ENCODE data around the gene PDE6C.

DNA sequence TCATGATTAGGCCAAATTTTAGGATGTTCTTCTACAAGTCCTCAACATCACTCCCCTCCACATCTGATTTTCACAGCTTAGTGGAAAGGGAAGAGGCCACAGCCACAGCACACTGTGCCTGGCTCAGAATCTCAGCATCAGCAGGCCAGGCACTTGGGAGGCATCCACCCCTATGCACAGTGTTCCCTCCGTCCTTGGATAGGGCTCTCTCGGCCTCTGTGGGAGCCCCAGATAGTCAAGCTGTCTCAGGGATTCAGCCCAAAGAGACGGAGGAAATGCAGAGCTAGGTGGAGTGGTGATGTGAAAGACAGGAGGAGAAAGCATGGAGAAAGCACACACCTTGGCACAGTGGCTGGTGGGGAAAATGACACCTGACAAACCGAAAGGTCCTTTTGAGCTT is 12.6 kb upstream of the PDE6C start:
- no peak for TF ChIP-seq GATA2 (IDR thresholded peaks at IDR 0.05; ENCODE audit: low read depth, low read length)
- no peak for TF ChIP-seq GATA3 (IDR thresholded peaks at IDR 0.05; ENCODE audit: low read depth, low read length)

All from SH-SY5Y (cell line).